ENCODE results near the gene ARFGAP2. TPM values are rescaled to one million over a fixed set of nuclear protein-coding genes. Genes with fewer than 3 reads are reported as not detected.

Gene ARFGAP2
- total and polyA plus RNA-seq, 2 of the 8 experiments (the other 6 are each of a cell fraction or from before 2014, with no cell fraction given): 50.2 to 64.0 TPM

DNA sequence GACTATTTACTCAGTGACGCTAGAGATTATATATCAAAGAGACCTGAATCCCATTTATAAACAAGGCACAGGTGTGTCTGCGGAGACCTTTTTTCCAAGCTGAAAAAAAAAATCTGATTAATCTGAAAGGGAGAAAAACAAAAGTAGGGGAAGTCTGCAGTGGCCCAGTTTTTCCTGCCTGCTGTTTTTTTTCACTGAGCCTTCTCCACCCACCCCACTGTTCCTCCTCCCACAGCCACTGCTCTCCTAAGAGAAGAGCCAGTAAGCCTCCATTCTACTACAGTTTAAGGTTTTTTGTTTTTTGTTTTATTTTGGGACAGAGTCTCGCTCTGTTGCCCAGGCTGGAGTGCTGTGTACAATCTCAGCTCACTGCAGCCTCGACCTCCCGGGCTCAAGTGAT lies 18.4 kb downstream of the ARFGAP2 start:
- Histone ChIP-seq H3K79me2 (ENCODE audit: control insufficient read depth in 1 of 2, insufficient read depth in 2 of 2, low read length in 2 of 2) (no peaks in the 10 kb centered on the region), H3K79me1 (ENCODE audit: low read depth, low read length) (no peaks in the 10 kb centered on the region), H2BK120ac (replicated peaks; ENCODE audit: low read depth, low read length) (no peak overlapping the region), H2BK20ac (ENCODE audit: low read length) (no peak overlapping the region), H2BK15ac (ENCODE audit: low read length) (no peak overlapping the region), H3K9me3 (ENCODE audit: insufficient read depth in 2 of 2, low read depth in 1 of 2, low read length in 1 of 2) (no peaks in the 10 kb centered on the region), H3K9ac (replicated peaks in 1 of 4; ENCODE audit: extremely low read depth in 1 of 4, low read depth in 3 of 4, low read length in 3 of 4) (no peak overlapping the region), H2AK5ac (ENCODE audit: low read depth, low read length) (no peak overlapping the region), H3K4me2 (ENCODE audit: insufficient read depth in 1 of 2, low read depth in 2 of 2, low read length in 2 of 2) (no peak overlapping the region), H3K27me3 (replicated peaks in 1 of 4; ENCODE audit: control insufficient read depth in 3 of 4, extremely low read depth in 1 of 4, insufficient read depth in 3 of 4, low read length in 3 of 4) (no peaks in the 10 kb centered on the region), H4K5ac (ENCODE audit: insufficient read length, low read depth, low read length) (no peak overlapping the region), H4K20me1 (replicated peaks in 1 of 2; ENCODE audit: control insufficient read depth in 1 of 2, insufficient read depth in 2 of 2, low read length in 2 of 2) (peaks cover 0 to 2% of the 10 kb centered on the region in 2 experiments), H2BK5ac (ENCODE audit: low read depth, low read length) (no peak overlapping the region), H3K23ac (ENCODE audit: insufficient read length) (no peak overlapping the region), H3K4me3 (ENCODE audit: extremely low read depth in 1 of 4, insufficient read depth in 2 of 4, low read depth in 3 of 4, low read length in 4 of 4) (no peak overlapping the region), H2BK12ac (ENCODE audit: low read depth, low read length) (no peak overlapping the region), H3K23me2 (ENCODE audit: low read depth, low read length) (no peaks in the 10 kb centered on the region), H4K91ac (replicated peaks; ENCODE audit: insufficient read length, low read length) (no peak overlapping the region), H2AFZ (ENCODE audit: low read length) (no peak overlapping the region), H4K8ac (ENCODE audit: extremely low read depth, insufficient read depth, low read length) (no peak overlapping the region), H3K4me1 (replicated peaks in 1 of 4; ENCODE audit: control insufficient read depth in 3 of 4, insufficient read depth in 4 of 4, low read length in 3 of 4) (peaks cover 0 to 4% (median 0%) of the 10 kb centered on the region in 4 experiments; a peak in 2 of 7 replicates), H3K18ac (ENCODE audit: extremely low read depth, low read length) (no peak overlapping the region), H3K56ac (replicated peaks; ENCODE audit: insufficient read length, low read depth, low read length) (no peak overlapping the region), H3K14ac (ENCODE audit: insufficient read length) (no peak overlapping the region), H3K36me3 (ENCODE audit: control insufficient read depth in 2 of 4, insufficient read depth in 4 of 4, low read length in 3 of 4) (no peaks in the 10 kb centered on the region), H3K4ac (replicated peaks; ENCODE audit: insufficient read length, low read depth, low read length) (no peak overlapping the region), H3K27ac (ENCODE audit: low read depth, low read length) (no peak overlapping the region)
- no peak for FAIRE-seq
- ChIA-PET POLR2A (ENCODE audit: partially characterized antibody) (interaction anchor here (0.6 to 1.5 kb wide), 3 partner anchors 14 to 227 kb away, joined by 3 to 4 read pairs (median 3); no protein-coding TSS in a partner anchor), CTCF (ENCODE audit: partially characterized antibody) (interaction anchor here (0.6 to 1.2 kb wide), 6 partner anchors 27 to 622 kb away, joined by 3 to 6 read pairs (median 6); no protein-coding TSS in a partner anchor)
- no peak for DNase-seq (ENCODE audit: low read depth in 1 of 2, low spot score in 2 of 2)
- 87% methylated on average over 5 of the region's 5 CpGs; no CpG with 5 or more reads in 1 of the 2 experiments for WGBS, 2 experiments (ENCODE audit: extremely low coverage in 1 of 2, insufficient coverage in 1 of 2, insufficient read length in 1 of 2, insufficient replicate concordance in 2 of 2, low coverage in 1 of 2, low lambda C conversion rate in 2 of 2, missing lambda C conversion rate in 1 of 2)
- TF ChIP-seq RFX5 (IDR thresholded peaks at IDR 0.05; ENCODE audit: borderline replicate concordance, low read depth, low read length) (no peak), CREB1 (IDR thresholded peaks at IDR 0.05) (no peak), BACH1 (IDR thresholded peaks at IDR 0.05; ENCODE audit: low read length) (no peak), YY1 (IDR thresholded peaks at IDR 0.05; ENCODE audit: low read depth, low read length) (no peak), SRF (IDR thresholded peaks at IDR 0.05; ENCODE audit: low read depth, low read length) (no peak), ZNF274 (IDR thresholded peaks at IDR 0.05; ENCODE audit: borderline replicate concordance, extremely low read depth, low read length) (no peak), E2F6 (IDR thresholded peaks at IDR 0.05) (no peak), MAFK (IDR thresholded peaks at IDR 0.05; ENCODE audit: low read depth, low read length) (no peak), CHD2 (IDR thresholded peaks at IDR 0.05; ENCODE audit: low read length) (no peak), RAD21 (IDR thresholded peaks at IDR 0.05 in 1 of 2, conservative IDR thresholded peaks at IDR 0.05 in 1 of 2; ENCODE audit: low read depth in 2 of 2, low read length in 2 of 2) (no peak), TCF12 (IDR thresholded peaks at IDR 0.05; ENCODE audit: low read depth, low read length) (no peak), CTBP2 (IDR thresholded peaks at IDR 0.05; ENCODE audit: borderline replicate concordance, insufficient read depth, insufficient read length, low read length) (no peak), SIX5 (IDR thresholded peaks at IDR 0.05; ENCODE audit: low read depth, low read length) (no peak), BCL11A (IDR thresholded peaks at IDR 0.05; ENCODE audit: low read depth in 2 of 2, low read length in 2 of 2) (no peak)
